DMS53 treated with DMSO at 0.1 percent for 48 hours (cell line): ENCODE measurements around the gene DYRK2.

Experiments
- DNase-seq: peaks from one replicate; lab custom pipeline; 2025; ENCODE audit not compliant: unreplicated experiment; lab: John Stamatoyannopoulos, UW

DYRK2 gene

GRCh38 chr12:67701121-67701520, 52.6 kb downstream of the DYRK2 start:
- DNase-seq, result no peak

GRCh38 chr12:67702136-67702535, 53.6 kb downstream of the DYRK2 start:
- DNase-seq, result no peak

GRCh38 chr12:67704071-67704470, 55.5 kb downstream of the DYRK2 start:
- DNase-seq, result no peak

GRCh38 chr12:67705394-67706370, 57.1 kb downstream of the DYRK2 start:
- peak; percentile 60 for DNase-seq

- no peak for DNase-seq
Observed at GRCh38 chr12:67709367-67709954, 60.9 kb downstream of the DYRK2 start.

GRCh38 chr12:67710582-67710981, 62.0 kb downstream of the DYRK2 start:
- DNase-seq, result peak; percentile 95

- DNase-seq, result no peak
Observed at GRCh38 chr12:67712011-67712410, 63.5 kb downstream of the DYRK2 start.

- DNase-seq, result peak; percentile 99
Observed at GRCh38 chr12:67714648-67715047, 66.1 kb downstream of the DYRK2 start.
